Cardiac muscle cell (in vitro differentiated cells and primary cell): ENCODE results near the gene RPL13A. TPM values are rescaled to one million over a fixed set of nuclear protein-coding genes. Genes with fewer than 3 reads are reported as not detected.
A peak's percentile ranks its signal among the peaks of the same experiment; 100 is the strongest.

Source experiments
- DNase-seq, 2 donors: peaks; one replicate each; pipeline versions ENCODE4 v3.0.0 to v3.0.0-alpha.2; 2010 to 2017; ENCODE audit warnings: low read depth in 1 of 2, low spot score in 1 of 2
- H3K27ac ChIP-seq: fragments of 200-600 bp; sonication (generic); 2 replicates; pipeline ENCODE4 v1.5.1; 2016
- H3K27me3 ChIP-seq: fragments of 200-600 bp; sonication (generic); 2 replicates; pipeline ENCODE4 v1.6.0; 2016; ENCODE audit warnings: control low read depth
- H3K36me3 ChIP-seq: fragments of 200-600 bp; sonication (generic); 2 replicates; pipeline ENCODE4 v1.5.1; 2016; ENCODE audit warnings: control low read depth
- H3K4me1 ChIP-seq: fragments of 200-600 bp; sonication (generic); 2 replicates; pipeline ENCODE4 v1.8.1; 2017; ENCODE audit warnings: low read depth, mild to moderate bottlenecking, mixed run types
- H3K4me3 ChIP-seq: fragments of 200-600 bp; sonication (generic); 2 replicates; pipeline ENCODE4 v1.5.1; 2016; ENCODE audit warnings: mild to moderate bottlenecking
- H3K9me3 ChIP-seq: fragments of 200-600 bp; sonication (generic); 2 replicates; pipeline ENCODE4 v1.5.1; 2017; ENCODE audit warnings: low read depth, mild to moderate bottlenecking, control low read depth
- polyA plus RNA-seq: library from polyadenylated mRNA; unstranded; fragments of >200 nt; fragmentation: Nextera tagmentation; extraction: Ambion mirVana; gene quantifications from 2 replicates; pipeline ENCODE4 v1.2.1, GENCODE V29; 2016
- total RNA-seq: library from RNA; depleted of rRNA; stranded (reverse); fragments of >200 nt; gene quantifications from 2 replicates; pipeline ENCODE4 v1.2.3, GENCODE V29; 2016
- TF ChIP-seq, protein P1 (sequence below): IDR thresholded peaks from 2 replicates; pipeline ENCODE4 v1.5.1; 2012; ENCODE audit warnings: low read depth, mild to moderate bottlenecking, low read length

Gene RPL13A
- total and polyA plus RNA-seq, 2 experiments from 2014 or later: 752 to 2,232 TPM

DNA sequence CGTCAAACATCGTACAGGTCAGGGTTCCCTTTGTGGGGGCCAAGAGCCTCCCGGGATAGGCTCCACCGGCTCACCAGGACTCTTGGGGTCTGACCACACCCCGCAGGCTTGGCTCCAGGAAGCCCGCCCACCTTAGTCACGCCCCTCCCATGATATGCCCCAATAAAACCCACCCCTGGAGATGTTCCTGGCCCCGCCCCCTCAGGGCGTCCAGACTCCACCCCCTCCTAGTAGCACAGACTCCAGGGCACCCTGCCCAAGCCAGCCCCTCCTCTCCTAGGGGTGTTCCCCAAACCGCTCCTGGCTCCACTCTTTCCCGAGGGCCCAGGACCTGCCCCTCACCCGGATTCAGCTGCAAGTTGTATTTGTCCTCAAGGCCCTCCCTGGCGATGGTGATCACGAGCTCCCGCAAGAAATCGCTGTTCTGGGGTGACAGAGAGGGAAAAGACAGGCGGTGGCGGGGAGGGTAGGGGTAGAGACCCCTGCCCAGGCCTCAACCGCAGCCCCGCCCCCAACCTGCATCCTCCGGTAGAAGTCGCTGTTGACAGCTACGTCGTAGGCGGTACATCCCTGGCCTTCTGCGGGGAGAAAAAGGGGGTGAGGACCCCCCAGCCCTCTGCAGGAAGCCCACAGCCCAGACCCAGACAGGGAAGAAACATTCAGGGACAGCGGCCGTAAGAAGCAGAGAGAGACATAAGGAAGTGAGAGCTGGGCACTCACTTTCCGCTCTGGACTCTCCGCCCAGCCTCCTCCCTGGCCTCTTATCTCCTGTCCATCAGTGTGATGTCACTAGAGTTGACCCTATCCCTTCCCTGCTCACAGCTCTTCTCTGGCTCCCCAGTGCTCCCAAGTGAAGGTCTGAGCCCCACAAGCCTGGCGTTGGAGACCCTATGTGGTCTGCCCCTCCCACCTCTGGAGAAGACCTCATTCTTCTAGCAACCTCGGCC lies 39.6 kb upstream of the RPL13A start:
- TF ChIP-seq, protein P1, sequence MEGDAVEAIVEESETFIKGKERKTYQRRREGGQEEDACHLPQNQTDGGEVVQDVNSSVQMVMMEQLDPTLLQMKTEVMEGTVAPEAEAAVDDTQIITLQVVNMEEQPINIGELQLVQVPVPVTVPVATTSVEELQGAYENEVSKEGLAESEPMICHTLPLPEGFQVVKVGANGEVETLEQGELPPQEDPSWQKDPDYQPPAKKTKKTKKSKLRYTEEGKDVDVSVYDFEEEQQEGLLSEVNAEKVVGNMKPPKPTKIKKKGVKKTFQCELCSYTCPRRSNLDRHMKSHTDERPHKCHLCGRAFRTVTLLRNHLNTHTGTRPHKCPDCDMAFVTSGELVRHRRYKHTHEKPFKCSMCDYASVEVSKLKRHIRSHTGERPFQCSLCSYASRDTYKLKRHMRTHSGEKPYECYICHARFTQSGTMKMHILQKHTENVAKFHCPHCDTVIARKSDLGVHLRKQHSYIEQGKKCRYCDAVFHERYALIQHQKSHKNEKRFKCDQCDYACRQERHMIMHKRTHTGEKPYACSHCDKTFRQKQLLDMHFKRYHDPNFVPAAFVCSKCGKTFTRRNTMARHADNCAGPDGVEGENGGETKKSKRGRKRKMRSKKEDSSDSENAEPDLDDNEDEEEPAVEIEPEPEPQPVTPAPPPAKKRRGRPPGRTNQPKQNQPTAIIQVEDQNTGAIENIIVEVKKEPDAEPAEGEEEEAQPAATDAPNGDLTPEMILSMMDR: no peak
- H3K27me3 ChIP-seq: no peaks in the 10 kb centered on the region
- no peaks in the 10 kb centered on the region for H3K4me1 ChIP-seq
- H3K4me3 ChIP-seq: no peak overlapping the region
- peak overlapping the region; percentile 46 for H3K27ac ChIP-seq
- H3K9me3 ChIP-seq: no peaks in the 10 kb centered on the region
- H3K36me3 ChIP-seq: no peaks in the 10 kb centered on the region
- DNase-seq: peak in 1 of 2 donors; percentile 42

DNA sequence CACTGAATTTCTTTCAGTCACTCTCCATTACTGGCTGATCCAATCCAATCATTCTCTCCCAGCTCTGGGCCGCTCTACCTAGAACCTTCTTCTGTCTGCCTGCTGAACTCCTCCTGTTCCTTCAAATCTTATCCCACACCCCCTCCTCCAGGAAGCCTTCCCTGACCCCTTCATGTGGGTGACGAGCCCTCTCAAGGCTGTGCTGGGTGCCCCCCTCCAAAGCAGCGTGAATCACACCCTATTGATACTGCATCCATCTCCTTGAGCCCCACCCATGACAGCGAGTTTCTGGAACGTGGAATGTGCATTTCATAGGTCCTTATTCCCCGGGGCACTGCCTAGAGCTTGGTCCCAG lies 39.0 kb upstream of the RPL13A start:
- DNase-seq: no peak
- H3K4me3 ChIP-seq: no peak overlapping the region
- no peaks in the 10 kb centered on the region for H3K4me1 ChIP-seq
- no peaks in the 10 kb centered on the region for H3K36me3 ChIP-seq
- H3K27me3 ChIP-seq: no peaks in the 10 kb centered on the region
- TF ChIP-seq, protein P1: no peak
- no peak overlapping the region for H3K27ac ChIP-seq
- H3K9me3 ChIP-seq: no peaks in the 10 kb centered on the region

DNA sequence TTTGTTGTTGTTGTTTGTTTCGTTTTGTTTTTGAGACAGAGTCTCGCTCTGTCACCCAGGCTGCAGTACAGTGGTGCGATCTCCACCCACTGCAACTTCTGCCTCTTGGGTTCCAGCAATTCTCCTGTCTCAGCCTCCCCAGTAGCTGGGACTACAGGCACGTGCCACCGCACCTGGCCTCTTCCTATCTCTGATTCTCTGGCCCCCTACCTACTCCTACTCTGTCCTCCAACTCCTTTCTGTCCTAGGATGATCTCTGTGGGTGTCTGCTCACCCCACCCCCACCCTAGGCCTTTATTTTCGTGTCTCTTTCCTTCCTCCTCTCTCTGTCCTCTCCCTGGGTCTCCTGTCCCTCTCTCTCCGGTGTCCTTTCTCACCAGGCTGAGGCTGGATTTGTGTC lies 37.0 kb upstream of the RPL13A start:
- Histone ChIP-seq H3K4me1 (peaks cover 2% of the 10 kb centered on the region), H3K9me3 (no peaks in the 10 kb centered on the region), H3K27ac (no peak overlapping the region), H3K4me3 (peak overlapping the region; percentile 82), H3K36me3 (no peaks in the 10 kb centered on the region), H3K27me3 (no peaks in the 10 kb centered on the region)
- DNase-seq: no peak
- TF ChIP-seq, protein P1: no peak

DNA sequence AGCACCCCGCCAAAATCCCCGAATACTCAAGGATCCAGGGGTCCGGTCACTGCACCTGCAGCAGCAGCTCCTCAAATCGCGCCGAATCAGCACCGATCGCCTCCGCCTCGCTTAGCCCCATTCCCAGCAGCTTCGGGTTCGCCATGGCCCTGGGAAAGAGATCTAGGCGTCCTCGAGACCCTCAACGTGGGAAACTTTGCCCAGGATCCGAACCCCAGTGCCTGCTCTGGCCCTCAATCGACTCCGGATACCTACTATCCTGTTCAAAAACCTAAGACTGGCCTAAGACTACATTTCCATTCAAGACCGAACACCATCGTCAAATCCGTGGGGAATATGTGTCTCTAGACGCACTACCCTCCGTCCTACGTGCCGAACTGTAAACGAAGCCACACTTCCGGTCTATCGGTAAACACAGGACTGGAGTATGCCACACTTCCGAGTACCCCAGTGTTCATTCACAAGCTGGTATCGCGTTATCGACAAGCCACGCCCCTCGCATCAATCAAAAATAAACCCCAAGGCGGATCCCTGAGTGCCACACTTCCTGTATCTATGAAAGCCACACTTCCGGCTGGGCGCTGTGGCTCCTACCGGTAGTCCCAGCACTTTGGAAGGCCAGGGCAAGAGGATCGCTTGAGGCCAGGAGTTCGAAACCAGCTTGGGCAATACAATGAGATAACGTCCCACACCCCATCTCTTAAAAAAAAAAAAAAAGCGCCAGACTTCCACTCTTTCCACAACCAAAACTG lies 35.8 kb upstream of the RPL13A start, which contains the start of gene PIH1D1:
PIH1D1 (minus strand) TSS at position 385 of the 752 bp plus-strand sequence; CDS start at position 145, 240 bp downstream.
- TF ChIP-seq, protein P1: peak; percentile 24

DNA sequence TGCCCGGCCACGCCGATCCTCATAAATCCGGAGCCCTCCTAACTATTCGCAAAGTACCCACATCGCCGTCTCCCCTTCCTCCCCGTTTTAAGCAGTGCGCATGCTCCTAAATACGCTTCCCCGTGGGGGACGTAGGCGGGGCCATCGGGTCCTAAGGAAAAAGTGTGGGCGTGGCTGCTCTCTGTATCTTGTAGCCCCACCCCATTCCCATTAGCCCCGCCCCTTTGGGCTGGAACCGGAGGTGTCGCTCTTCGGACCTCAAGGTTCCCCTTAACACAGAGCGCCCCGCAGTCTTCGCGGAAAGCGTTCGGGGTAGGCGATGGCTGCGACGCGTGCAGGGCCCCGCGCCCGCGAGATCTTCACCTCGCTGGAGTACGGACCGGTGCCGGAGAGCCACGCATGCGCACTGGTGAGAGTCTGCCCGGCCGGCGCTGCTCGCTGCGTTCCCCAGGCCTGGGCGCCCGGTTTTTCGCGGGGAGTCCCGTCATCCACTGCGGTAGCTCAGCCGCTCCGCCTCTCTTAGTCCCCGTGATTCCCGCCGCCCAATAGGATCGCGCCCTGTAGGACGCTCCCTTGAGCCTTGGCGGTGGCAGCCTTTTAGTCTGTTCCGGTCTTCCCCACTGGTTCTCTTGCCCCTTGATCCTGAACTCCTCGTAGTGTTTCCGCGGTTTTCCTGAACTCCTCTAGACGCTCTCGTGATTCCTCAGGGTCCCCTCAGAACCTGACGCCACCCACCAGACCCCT lies 34.2 kb upstream of the RPL13A start, which contains the start of gene ALDH16A1:
ALDH16A1 (plus strand) TSS at position 213 of the 744 bp plus-strand sequence; CDS start at position 320, 107 bp downstream.
- Histone ChIP-seq H3K36me3 (no peaks in the 10 kb centered on the region), H3K9me3 (no peaks in the 10 kb centered on the region), H3K27ac (peak within 1 kb of the TSS; percentile 97), H3K4me3 (peak within 1 kb of the TSS; percentile 76), H3K4me1 (peaks cover 2% of the 10 kb centered on the region), H3K27me3 (no peaks in the 10 kb centered on the region)
- DNase-seq: peak; percentile 99
- TF ChIP-seq, protein P1: no peak

More for the DNA sequence above, 35.8 kb upstream of the RPL13A start, which contains the start of gene PIH1D1:
- H3K27ac ChIP-seq: peak within 1 kb of the TSS; percentile 97
- DNase-seq: peak; percentile 98 to 99
- peak within 1 kb of the TSS; percentile 82 for H3K4me3 ChIP-seq
- no peaks in the 10 kb centered on the region for H3K27me3 ChIP-seq
- no peaks in the 10 kb centered on the region for H3K9me3 ChIP-seq
- no peaks in the 10 kb centered on the region for H3K36me3 ChIP-seq
- peaks cover 2% of the 10 kb centered on the region for H3K4me1 ChIP-seq
